ENCODE results near the gene PARVA.

GRCh38 chr11:12541583-12542151 lies 164.3 kb downstream of the PARVA start:
- TF ChIP-seq POLR2A (IDR thresholded peaks at IDR 0.05), result no peak
- TF ChIP-seq, protein P1, sequence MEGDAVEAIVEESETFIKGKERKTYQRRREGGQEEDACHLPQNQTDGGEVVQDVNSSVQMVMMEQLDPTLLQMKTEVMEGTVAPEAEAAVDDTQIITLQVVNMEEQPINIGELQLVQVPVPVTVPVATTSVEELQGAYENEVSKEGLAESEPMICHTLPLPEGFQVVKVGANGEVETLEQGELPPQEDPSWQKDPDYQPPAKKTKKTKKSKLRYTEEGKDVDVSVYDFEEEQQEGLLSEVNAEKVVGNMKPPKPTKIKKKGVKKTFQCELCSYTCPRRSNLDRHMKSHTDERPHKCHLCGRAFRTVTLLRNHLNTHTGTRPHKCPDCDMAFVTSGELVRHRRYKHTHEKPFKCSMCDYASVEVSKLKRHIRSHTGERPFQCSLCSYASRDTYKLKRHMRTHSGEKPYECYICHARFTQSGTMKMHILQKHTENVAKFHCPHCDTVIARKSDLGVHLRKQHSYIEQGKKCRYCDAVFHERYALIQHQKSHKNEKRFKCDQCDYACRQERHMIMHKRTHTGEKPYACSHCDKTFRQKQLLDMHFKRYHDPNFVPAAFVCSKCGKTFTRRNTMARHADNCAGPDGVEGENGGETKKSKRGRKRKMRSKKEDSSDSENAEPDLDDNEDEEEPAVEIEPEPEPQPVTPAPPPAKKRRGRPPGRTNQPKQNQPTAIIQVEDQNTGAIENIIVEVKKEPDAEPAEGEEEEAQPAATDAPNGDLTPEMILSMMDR (IDR thresholded peaks at IDR 0.05), result no peak
- no peak for TF ChIP-seq EP300 (IDR thresholded peaks at IDR 0.05)
